Nephron progenitor cell (in vitro differentiated cells): ENCODE measurements around the gene RNF157.
A peak's percentile ranks its signal among the peaks of the same experiment; 100 is the strongest.

Experiments used
- DNase-seq: peaks from one replicate; pipeline ENCODE4 v3.0.0; 2021
- H3K27ac Mint-ChIP-seq: 2 replicates; pipeline ENCODE4 v1.8.0; 2021; ENCODE audit warnings: mild to moderate bottlenecking, moderate library complexity, mixed read lengths
- H3K27me3 Mint-ChIP-seq: 2 replicates; pipeline ENCODE4 v1.8.0; 2021; ENCODE audit warnings: mild to moderate bottlenecking, low read depth, mixed read lengths; ENCODE audit not compliant: poor library complexity
- H3K36me3 Mint-ChIP-seq: 2 replicates; pipeline ENCODE4 v1.8.0; 2021; ENCODE audit warnings: low read depth, mixed read lengths
- H3K4me1 Mint-ChIP-seq: 2 replicates; pipeline ENCODE4 v1.8.0; 2021; ENCODE audit warnings: mixed read lengths
- H3K4me3 Mint-ChIP-seq: 2 replicates; pipeline ENCODE4 v1.8.0; 2021; ENCODE audit warnings: mild to moderate bottlenecking, moderate library complexity, mixed read lengths
- H3K9me3 Mint-ChIP-seq: 2 replicates; pipeline ENCODE4 v1.8.0; 2021; ENCODE audit warnings: mild to moderate bottlenecking, moderate library complexity, mixed read lengths
- CTCF ChIP-seq: fragments of 200-600 bp; sonication (generic); IDR thresholded peaks from 2 replicates; pipeline ENCODE4 v1.5.0; 2021; ENCODE audit warnings: antibody characterized with exemption

The RNF157 gene

DNA sequence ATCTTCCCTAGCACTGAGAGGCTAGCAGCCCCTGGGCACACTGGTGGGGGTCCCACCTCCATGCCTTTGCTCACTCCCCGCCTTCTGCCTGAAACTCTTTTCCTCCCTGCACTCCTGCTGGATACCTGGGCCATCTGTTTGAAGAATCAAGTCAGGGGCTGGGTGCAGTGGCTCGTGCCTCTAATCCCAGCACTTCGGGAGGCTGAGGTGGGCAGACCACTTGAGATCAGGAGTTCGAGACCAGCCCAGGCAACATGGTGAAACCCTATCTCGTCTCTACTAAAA lies 115.0 kb downstream of the RNF157 start:
- peaks cover 49% of the 10 kb centered on the region for H3K27me3 Mint-ChIP-seq
- H3K36me3 Mint-ChIP-seq, result no peaks in the 10 kb centered on the region
- TF ChIP-seq CTCF, result no peak
- H3K4me1 Mint-ChIP-seq, result peaks cover 21% of the 10 kb centered on the region
- no peak overlapping the region for H3K27ac Mint-ChIP-seq
- no peaks in the 10 kb centered on the region for H3K9me3 Mint-ChIP-seq
- H3K4me3 Mint-ChIP-seq, result no peak overlapping the region
- no peak for DNase-seq

DNA sequence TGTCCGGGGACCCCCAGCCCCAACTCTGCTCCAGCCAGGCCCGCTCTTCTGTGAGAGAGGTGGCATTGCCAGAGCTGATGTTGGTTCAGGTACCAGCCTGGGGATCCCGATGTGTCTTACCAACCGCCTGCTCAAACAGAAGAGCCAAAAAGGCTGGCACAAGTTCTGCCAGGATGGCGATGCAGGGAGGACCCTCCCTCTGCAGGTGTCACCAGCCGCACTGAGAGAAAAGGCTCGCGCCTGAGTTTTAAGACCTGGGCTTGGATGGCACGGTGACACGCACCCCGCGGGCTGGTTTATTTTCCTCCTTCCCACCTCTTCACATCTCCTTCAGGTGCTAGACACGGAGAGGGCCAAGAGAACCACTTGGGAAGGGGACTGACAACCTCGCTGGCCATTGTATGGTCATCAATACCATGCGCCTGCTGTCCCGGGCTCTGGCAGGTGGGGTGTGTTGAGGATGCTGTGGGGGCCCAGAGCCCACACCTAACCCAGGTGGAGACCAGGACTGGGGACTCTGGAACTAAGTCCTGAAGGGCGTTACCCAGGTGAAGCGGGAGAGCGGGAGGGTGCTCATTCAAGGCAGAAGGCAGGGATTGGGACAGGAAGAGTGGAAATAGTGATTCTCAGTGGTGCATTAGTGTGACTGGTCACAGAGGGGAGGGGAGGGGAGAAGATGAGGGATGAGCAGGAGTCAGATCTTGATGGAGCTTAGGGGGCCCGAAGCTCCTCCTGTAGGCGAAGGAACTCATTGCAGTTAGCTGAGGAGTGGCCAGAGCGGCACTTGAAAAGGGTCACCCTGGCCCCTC lies 115.5 kb downstream of the RNF157 start:
- Mint-ChIP-seq H3K27ac (no peak overlapping the region), H3K36me3 (no peaks in the 10 kb centered on the region), H3K4me3 (no peak overlapping the region), H3K27me3 (peaks cover 49% of the 10 kb centered on the region), H3K4me1 (peaks cover 24% of the 10 kb centered on the region), H3K9me3 (no peaks in the 10 kb centered on the region)
- no peak for DNase-seq
- TF ChIP-seq CTCF, result peak; percentile 18

- H3K36me3 Mint-ChIP-seq, result no peaks in the 10 kb centered on the region
- no peak for DNase-seq
- H3K27me3 Mint-ChIP-seq, result peaks cover 46% of the 10 kb centered on the region
- H3K4me1 Mint-ChIP-seq, result peaks cover 32% of the 10 kb centered on the region
- H3K27ac Mint-ChIP-seq, result no peak overlapping the region
- no peaks in the 10 kb centered on the region for H3K9me3 Mint-ChIP-seq
- no peak for TF ChIP-seq CTCF
- H3K4me3 Mint-ChIP-seq, result no peak overlapping the region
Measured at GRCh38 chr17:76123749-76124581, 116.3 kb downstream of the RNF157 start.

DNA sequence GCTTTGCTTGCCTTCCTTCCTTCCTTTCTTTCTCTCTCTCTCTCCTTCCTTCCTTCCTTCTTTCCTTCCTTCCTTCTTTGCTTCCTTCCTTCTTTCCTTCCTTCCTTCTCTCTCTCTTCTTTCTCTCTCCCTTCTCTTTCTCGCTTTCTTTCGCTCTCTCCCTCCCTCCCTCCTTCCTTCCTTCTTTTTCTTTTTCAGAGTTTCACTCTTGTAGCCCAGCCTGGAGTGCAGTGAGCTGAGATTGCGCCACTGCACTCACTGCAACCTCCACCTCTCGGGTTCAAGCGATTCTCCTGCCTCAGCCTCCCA lies 117.1 kb downstream of the RNF157 start:
- Mint-ChIP-seq H3K4me1 (peaks cover 33% of the 10 kb centered on the region), H3K27ac (no peak overlapping the region)

DNA sequence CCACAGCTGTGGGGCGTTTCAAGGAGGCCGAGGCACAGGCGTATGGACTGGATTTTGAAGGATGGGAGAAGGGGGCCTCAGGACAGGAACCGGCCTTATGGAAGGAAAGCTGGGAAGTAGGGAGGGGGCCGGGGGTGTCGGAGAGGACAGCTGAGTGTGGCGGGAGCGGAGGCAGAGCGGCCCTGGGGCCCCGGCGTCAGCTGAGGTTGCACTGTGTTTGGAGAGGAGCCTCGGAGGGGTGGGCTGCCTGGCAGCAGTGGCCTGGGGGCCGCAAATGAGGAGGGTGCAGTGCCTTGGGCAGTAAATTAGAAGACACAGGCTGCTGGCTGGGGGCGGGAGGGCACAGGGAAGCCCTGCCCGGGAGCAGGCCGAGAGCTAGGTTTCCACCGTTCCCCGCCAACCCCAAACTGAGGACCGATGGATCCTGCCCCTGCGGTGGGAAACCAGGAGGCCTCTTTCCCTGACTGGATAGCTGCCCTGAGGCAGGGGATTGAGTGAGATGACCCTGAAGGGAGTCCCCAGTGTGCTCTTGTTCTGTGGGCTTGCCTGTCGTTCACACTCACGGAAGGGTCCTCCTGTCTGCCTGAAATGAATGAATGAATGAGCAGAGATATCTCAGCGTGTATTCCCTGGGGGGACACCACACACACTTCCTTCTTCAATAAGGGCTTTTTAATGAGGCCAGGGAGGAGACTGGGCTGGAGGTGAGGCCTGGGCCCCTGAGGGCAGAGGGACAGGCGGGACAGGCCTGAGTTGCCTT lies 117.7 kb downstream of the RNF157 start:
- TF ChIP-seq CTCF, result no peak
- peaks cover 33% of the 10 kb centered on the region for H3K4me1 Mint-ChIP-seq
- H3K9me3 Mint-ChIP-seq, result no peaks in the 10 kb centered on the region
- peaks cover 35% of the 10 kb centered on the region for H3K27me3 Mint-ChIP-seq
- DNase-seq, result no peak
- H3K36me3 Mint-ChIP-seq, result no peaks in the 10 kb centered on the region
- H3K27ac Mint-ChIP-seq, result no peak overlapping the region
- H3K4me3 Mint-ChIP-seq, result no peak overlapping the region

More for the DNA sequence above, 117.1 kb downstream of the RNF157 start:
- Mint-ChIP-seq H3K27me3 (peaks cover 38% of the 10 kb centered on the region), H3K4me3 (no peak overlapping the region), H3K9me3 (no peaks in the 10 kb centered on the region), H3K36me3 (no peaks in the 10 kb centered on the region)
- no peak for TF ChIP-seq CTCF
- DNase-seq, result no peak
